Fibroblast of villous mesenchyme (primary cell): Measurements from ENCODE around the gene EPN1. TPM values are rescaled to one million over a fixed set of nuclear protein-coding genes. Genes with fewer than 3 reads are reported as not detected.

ENCODE experiments used
- DNase-seq: peaks from one replicate; pipeline ENCODE4 v3.0.0-alpha.2; 2010; ENCODE audit warnings: low read depth
- H3K4me3 ChIP-seq: 2 replicates; pipeline ENCODE4 v1.5.1; 2011; ENCODE audit warnings: low read depth, mild to moderate bottlenecking, low read length
- CTCF ChIP-seq: IDR thresholded peaks from 2 replicates; pipeline ENCODE4 v1.5.1; 2012; ENCODE audit warnings: low read depth, mild to moderate bottlenecking, low read length; ENCODE audit not compliant: insufficient read depth
- total RNA-seq: library from RNA; depleted of rRNA; stranded (reverse); fragments of >200 nt; gene quantifications from 2 replicates; pipeline ENCODE4 v1.2.3, GENCODE V29; 2012

Gene EPN1
- total RNA-seq, 1 donor, result 17.7 TPM

GRCh38 chr19:55697698-55698097 is 22.7 kb downstream of the EPN1 start:
- DNase-seq, result no peak

GRCh38 chr19:55698256-55698655 is 23.2 kb downstream of the EPN1 start:
- no peak for TF ChIP-seq CTCF
- DNase-seq, result no peak
- no peak overlapping the region for H3K4me3 ChIP-seq

More at GRCh38 chr19:55697698-55698097, 22.7 kb downstream of the EPN1 start:
- no peak for TF ChIP-seq CTCF
- no peak overlapping the region for H3K4me3 ChIP-seq

GRCh38 chr19:55699221-55699620 is 24.2 kb downstream of the EPN1 start:
- DNase-seq, result no peak
- no peak for TF ChIP-seq CTCF
- no peak overlapping the region for H3K4me3 ChIP-seq

GRCh38 chr19:55700813-55701212 is 25.8 kb downstream of the EPN1 start:
- DNase-seq, result no peak
- no peak overlapping the region for H3K4me3 ChIP-seq
- no peak for TF ChIP-seq CTCF

- peak; percentile 5 for DNase-seq
- H3K4me3 ChIP-seq, result no peak overlapping the region
- no peak for TF ChIP-seq CTCF
These were observed 27.2 kb downstream of the EPN1 start for GRCh38 chr19:55702131-55702627.

GRCh38 chr19:55703790-55704215 is 28.8 kb downstream of the EPN1 start:
- DNase-seq, result peak; percentile 12
- H3K4me3 ChIP-seq, result no peak overlapping the region
- peak; percentile 69 for TF ChIP-seq CTCF
